Aorta (tissue), 5 donors: ENCODE results near the gene ANKRD49. TPM values are rescaled to one million over a fixed set of nuclear protein-coding genes. Genes with fewer than 3 reads are reported as not detected.

ENCODE experiments used
- ATAC-seq: fragments of 200-7000 bp; cut with Tn5 transposase; one replicate; pipeline ENCODE4 v1.9.1; 2022; ENCODE audit warnings: moderate library complexity; ENCODE audit not compliant: low FRiP score
- DNase-seq, 2 donors: peaks; one replicate each; pipeline ENCODE4 v3.0.0-alpha.2; 2020
- H3K27ac ChIP-seq, 2 donors: one replicate each; pipeline ENCODE4 v1.5.1; 2013; ENCODE audit warnings: low read length in 2 of 2, mild to moderate bottlenecking in 2 of 2, moderate library complexity in 2 of 2, control low read depth in 1 of 2, inconsistent platforms in 1 of 2, low read depth in 1 of 2
- H3K27me3 ChIP-seq, 2 donors: one replicate each; pipeline ENCODE4 v1.6.1; 2013; ENCODE audit warnings: control low read depth in 1 of 2, low read length in 1 of 2, mild to moderate bottlenecking in 1 of 2, moderate library complexity in 1 of 2; ENCODE audit not compliant: insufficient read depth in 2 of 2, control insufficient read depth in 1 of 2
- H3K36me3 ChIP-seq, 2 donors: one replicate each; pipeline ENCODE4 v1.6.1; 2013; ENCODE audit warnings: control low read depth in 1 of 2, low read length in 1 of 2, mild to moderate bottlenecking in 1 of 2; ENCODE audit not compliant: insufficient read depth in 2 of 2, control insufficient read depth in 1 of 2
- H3K4me1 ChIP-seq, 2 donors: one replicate each; pipeline ENCODE4 v1.6.1; 2013; ENCODE audit warnings: low read length in 2 of 2, control low read depth in 1 of 2, mild to moderate bottlenecking in 1 of 2, moderate library complexity in 1 of 2; ENCODE audit not compliant: insufficient read depth in 2 of 2, control insufficient read depth in 1 of 2
- H3K4me3 ChIP-seq, 2 donors: one replicate each; pipeline ENCODE4 v1.5.1; 2013; ENCODE audit warnings: low read length in 2 of 2, control low read depth in 1 of 2, mild to moderate bottlenecking in 1 of 2
- H3K9me3 ChIP-seq: one replicate; pipeline ENCODE4 v1.6.1; 2013; ENCODE audit warnings: mild to moderate bottlenecking, low read length; ENCODE audit not compliant: control insufficient read depth
- WGBS, 2 donors: extraction: QIAGEN DNeasy Blood & Tissue Kit; methylation state at CpG; one replicate each; pipeline ENCODE4 v1.1.7; 2013; 5-methylcytosine and 5-hydroxymethylcytosine counted together
- intact Hi-C, 2 donors: fragments of 100-400 bp; cut with DNase I; formaldehyde crosslinking; loops; one replicate each; pipeline versions ENCODE4 v1.14.2 to v1.15.0; 2022
- polyA plus RNA-seq, 2 donors: library from polyadenylated mRNA; stranded (reverse); fragments of 200-250 nt; gene quantifications; one replicate each; pipeline ENCODE4 v1.2.3, GENCODE V29; 2013
- total RNA-seq, 2 donors: library from RNA; stranded (reverse); fragmentation: NEBNext Ultra II Directional; extraction: Animal tissue kit (Norgen Biotek cat#: 25700); gene quantifications; one replicate each; pipeline ENCODE4 v1.2.1, GENCODE V29; 2021
- donor health status: healthy with polysubstance abuse.
- donor health status: Bipolar disorder and iron deficiency.
- donor health status: DM: no; HTN: no; CAD: no.
- donor health status: DM: no; HTN: no; CAD: no.
- donor health status: DM: yes; HTN: yes; CAD: no.

The ANKRD49 gene
- total and polyA plus RNA-seq, 4 donors, result 8.8 to 26.1 (median 13.5) TPM

DNA sequence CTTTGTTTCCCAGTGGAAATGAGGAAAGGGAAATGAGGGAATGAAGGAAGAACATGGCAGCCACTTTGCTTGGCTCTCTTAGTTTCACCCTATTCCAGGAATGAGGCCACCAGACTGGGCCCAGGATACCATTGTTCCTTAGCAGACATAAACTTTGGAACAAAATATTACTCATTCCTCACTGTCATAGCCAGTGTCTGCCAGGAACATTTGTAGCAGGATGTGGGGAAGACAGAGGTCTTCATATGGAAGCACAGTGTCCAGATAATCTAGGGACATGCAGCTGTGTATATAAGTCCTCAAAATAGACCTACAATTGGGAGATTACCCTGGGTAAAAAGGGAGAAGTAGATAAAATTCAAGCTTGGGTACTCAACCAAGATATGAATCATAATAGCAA lies 34.8 kb downstream of the ANKRD49 start:
- no peak for DNase-seq
- no peak for ATAC-seq
- intact Hi-C loops, result no loop called here
- H3K9me3 ChIP-seq, result peaks cover 1% of the 10 kb centered on the region
- H3K27me3 ChIP-seq, result no peaks in the 10 kb centered on the region
- no peak overlapping the region for H3K27ac ChIP-seq
- H3K4me1 ChIP-seq, result peaks cover 3 to 10% of the 10 kb centered on the region in 2 donors
- H3K4me3 ChIP-seq, result no peak overlapping the region
- no peaks in the 10 kb centered on the region for H3K36me3 ChIP-seq

DNA sequence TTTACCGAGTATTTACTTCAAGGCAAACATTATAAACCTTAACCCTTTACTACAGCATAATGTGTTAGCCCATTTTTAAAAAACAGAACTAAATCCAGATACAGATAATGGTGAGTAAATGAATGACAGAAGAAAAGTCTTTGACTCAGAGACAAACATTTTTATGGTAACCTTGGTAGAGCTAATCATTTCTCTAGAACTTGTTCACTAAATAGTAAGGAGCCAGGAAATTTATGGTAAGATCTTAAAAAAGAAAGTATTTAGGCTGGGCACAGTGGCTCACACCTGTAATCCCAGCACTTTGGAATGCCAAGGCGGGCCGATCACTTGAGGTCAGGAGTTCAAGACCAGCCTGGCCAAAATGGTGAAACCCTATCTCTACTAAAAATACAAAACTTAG lies 38.4 kb downstream of the ANKRD49 start:
- WGBS, 2 donors, result 83 to 90% methylated on average over 3 of the region's 3 CpGs
- DNase-seq (no peak), ATAC-seq (no peak)
- Histone ChIP-seq H3K9me3 (peaks cover 1% of the 10 kb centered on the region), H3K27me3 (no peaks in the 10 kb centered on the region), H3K4me3 (no peak overlapping the region), H3K4me1 (peaks cover 3 to 4% of the 10 kb centered on the region in 2 donors), H3K36me3 (no peaks in the 10 kb centered on the region), H3K27ac (no peak overlapping the region)
- intact Hi-C loops, result no loop called here

DNA sequence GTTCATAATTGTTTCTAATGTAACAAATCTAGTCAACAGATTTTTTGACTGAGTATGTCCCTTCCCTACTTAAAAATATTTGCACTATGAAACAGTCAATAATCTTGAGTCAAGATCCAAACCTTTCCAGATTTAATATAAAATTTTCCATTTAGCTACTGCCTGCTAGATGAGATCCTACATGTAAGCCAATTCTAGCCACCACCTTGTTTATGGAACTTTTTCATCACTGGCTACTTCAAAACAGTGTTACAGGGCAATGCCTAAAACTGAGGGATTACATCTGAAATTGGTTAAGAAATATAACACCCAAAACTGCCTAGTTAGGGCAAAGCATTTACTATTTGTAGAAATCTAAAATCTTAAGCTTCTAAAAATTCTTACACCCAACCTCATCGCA lies 39.4 kb downstream of the ANKRD49 start:
- DNase-seq, result no peak
- Histone ChIP-seq H3K27me3 (no peaks in the 10 kb centered on the region), H3K9me3 (peaks cover 1% of the 10 kb centered on the region), H3K36me3 (no peaks in the 10 kb centered on the region), H3K4me1 (peaks cover 3 to 4% of the 10 kb centered on the region in 2 donors), H3K27ac (peak overlapping the region in 1 of 2 donors; percentile 87), H3K4me3 (no peak overlapping the region)
- no peak for ATAC-seq
- 43 to 54% methylated on average over 1 of the region's 1 CpG for WGBS, 2 donors
- intact Hi-C loops, result no loop called here

DNA sequence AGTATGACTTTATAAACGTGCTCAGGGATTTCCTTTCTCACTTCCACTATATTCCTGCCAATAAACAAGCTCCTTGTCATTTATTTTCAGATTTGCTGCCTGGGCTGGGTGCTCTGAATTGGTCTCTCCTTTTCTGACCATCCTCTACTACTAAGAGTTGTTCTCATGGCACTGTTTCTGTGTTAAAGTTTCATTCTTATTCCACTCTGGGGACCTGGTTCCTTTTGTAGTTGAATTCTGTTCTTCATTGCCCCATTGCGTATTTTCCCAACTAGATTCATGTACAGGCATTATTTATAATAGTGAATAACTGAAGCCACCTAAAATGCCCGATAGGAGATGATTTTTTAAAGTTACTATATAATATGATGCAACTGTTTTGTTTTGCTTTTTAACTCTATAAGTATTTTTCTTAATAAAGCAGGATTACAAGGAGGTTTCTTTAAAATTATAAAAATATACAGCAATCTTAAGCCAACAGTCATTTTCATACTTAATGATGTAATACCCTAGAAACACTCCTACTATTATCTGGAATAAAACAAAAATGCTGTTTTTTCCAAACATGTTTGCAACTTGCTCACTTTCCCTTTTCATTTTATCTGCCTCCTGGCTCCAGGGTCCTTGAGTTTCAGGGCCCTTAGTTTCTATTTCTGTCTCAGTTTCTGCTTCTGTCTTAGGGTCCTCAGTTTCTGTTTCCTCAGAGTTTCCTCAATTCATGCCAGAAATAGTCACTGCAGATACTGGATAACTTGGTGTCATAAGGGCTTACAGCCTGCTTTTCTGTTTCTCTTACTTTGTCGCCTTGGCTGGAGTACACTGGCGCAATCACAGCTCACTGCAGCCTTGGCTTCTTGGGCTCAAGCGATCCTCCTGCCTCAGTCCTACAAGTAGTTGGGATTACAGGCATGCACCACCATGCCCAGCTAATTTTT lies 40.2 kb downstream of the ANKRD49 start:
- peak overlapping the region; percentile 64 to 87 for H3K27ac ChIP-seq

DNA sequence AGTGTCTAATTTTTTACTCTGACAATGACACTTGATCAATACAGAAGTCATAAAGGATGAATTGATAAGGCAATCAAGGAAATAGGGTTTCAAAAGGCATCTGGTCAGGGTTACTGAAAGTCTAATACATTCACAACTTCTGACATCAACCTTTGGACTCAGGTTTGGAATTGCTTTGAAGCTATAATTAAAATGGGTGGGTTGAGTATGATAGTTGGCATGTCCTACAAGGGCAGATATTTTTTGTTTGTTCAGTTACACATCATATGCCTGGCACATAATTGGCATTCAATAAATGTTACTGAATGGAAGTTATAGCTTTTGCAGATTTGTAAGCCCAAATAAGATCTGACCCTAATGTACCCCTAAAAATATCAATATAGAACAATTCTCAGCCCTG lies 42.6 kb downstream of the ANKRD49 start:
- intact Hi-C loops, result no loop called here
- Histone ChIP-seq H3K4me1 (peaks cover 0 to 3% of the 10 kb centered on the region in 2 donors), H3K4me3 (no peak overlapping the region), H3K27ac (no peak overlapping the region), H3K27me3 (no peaks in the 10 kb centered on the region), H3K9me3 (no peaks in the 10 kb centered on the region), H3K36me3 (no peaks in the 10 kb centered on the region)
- ATAC-seq (no peak), DNase-seq (no peak)

More for the DNA sequence above, 40.2 kb downstream of the ANKRD49 start:
- Histone ChIP-seq H3K4me3 (peak overlapping the region in 1 of 2 donors; percentile 11), H3K36me3 (no peaks in the 10 kb centered on the region), H3K9me3 (peaks cover 1% of the 10 kb centered on the region), H3K4me1 (peaks cover 0 to 3% of the 10 kb centered on the region in 2 donors), H3K27me3 (no peaks in the 10 kb centered on the region)
- ATAC-seq, result peak; percentile 75
- DNase-seq, result peak in 1 of 2 donors; percentile 63
- 3 to 5% methylated on average over 6 of the region's 6 CpGs for WGBS, 2 donors
- intact Hi-C loops, result no loop called here

DNA sequence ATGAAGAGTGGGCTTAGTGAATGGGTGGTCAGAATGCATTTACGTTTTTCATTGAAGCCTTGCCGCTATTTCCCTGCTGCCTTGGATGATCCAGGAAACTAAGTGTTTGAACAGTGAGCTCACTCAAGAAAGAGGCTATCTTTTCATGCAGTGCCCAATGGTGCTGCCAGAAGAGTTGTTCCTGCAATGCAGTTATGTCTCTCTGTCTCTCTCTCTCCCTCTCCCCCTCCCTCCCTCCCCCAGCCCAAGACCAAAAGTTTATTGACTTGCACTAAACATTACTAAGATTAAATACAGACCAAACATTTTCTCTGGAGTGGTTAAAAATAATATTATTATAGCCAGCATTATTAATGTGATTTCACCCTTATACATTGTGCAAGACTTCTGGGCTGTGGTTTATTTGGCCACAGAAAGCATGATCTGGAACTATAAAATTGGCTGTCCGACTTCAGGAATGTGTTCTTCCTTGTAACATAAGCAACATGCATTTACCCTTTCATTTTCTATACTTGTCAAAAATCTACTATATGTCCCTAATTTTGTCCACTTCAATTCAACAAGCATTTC lies 43.3 kb downstream of the ANKRD49 start:
- no peak overlapping the region for H3K4me3 ChIP-seq
- DNase-seq (no peak), ATAC-seq (peak; percentile 61)
- no peaks in the 10 kb centered on the region for H3K36me3 ChIP-seq
- peak overlapping the region; percentile 43 to 57 for H3K27ac ChIP-seq
- no peaks in the 10 kb centered on the region for H3K27me3 ChIP-seq
- H3K9me3 ChIP-seq, result no peaks in the 10 kb centered on the region
- WGBS, 2 donors, result 3 to 4% methylated on average over 3 of the region's 3 CpGs
- intact Hi-C loops, result no loop called here
- peaks cover 0 to 3% of the 10 kb centered on the region in 2 donors for H3K4me1 ChIP-seq

DNA sequence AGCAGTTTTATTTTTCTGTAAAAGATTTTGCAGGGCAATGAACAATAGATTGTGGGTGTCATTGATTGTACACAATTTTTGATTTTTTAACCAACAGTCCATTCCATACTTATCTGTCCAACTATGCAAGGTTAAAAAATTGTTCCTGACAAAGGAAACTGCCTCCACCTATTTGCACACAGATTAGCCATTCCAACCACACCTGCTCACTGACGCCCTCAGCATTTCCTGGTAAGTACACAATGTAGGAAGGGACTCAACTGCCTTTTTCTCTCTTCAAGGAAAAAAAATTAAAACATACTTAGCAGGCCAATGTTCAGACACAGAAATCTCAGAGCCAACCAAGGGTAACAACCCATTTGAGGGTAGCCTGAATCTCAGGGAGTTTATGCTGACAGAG lies 45.6 kb downstream of the ANKRD49 start:
- 42 to 82% methylated on average over 1 of the region's 1 CpG for WGBS, 2 donors

DNA sequence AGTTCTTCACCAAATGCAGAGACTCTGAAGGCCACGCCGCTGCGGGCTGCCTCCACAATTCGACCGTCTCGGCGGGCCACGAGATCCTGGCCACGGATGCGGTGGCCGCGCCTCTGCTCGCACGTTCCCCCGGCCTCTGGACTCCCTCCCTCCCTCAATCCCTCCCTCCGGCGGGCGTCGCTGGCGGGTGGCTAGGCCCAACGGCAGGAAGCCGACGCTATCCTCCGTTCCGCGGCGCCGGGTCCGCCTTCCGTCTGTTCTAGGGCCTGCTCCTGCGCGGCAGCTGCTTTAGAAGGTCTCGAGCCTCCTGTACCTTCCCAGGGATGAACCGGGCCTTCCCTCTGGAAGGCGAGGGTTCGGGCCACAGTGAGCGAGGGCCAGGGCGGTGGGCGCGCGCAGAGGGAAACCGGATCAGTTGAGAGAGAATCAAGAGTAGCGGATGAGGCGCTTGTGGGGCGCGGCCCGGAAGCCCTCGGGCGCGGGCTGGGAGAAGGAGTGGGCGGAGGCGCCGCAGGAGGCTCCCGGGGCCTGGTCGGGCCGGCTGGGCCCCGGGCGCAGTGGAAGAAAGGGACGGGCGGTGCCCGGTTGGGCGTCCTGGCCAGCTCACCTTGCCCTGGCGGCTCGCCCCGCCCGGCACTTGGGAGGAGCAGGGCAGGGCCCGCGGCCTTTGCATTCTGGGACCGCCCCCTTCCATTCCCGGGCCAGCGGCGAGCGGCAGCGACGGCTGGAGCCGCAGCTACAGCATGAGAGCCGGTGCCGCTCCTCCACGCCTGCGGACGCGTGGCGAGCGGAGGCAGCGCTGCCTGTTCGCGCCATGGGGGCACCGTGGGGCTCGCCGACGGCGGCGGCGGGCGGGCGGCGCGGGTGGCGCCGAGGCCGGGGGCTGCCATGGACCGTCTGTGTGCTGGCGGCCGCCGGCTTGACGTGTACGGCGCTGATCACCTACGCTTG lies 50.2 kb downstream of the ANKRD49 start, which contains the start of gene FUT4:
FUT4 (plus strand) TSS at position 227 of the 951 bp plus-strand sequence; CDS start at position 440, 213 bp downstream.
- Histone ChIP-seq H3K36me3 (no peaks in the 10 kb centered on the region), H3K4me3 (peak within 1 kb of the TSS; percentile 73 to 87), H3K27me3 (no peaks in the 10 kb centered on the region), H3K9me3 (no peaks in the 10 kb centered on the region), H3K4me1 (peaks cover 0 to 2% of the 10 kb centered on the region in 2 donors), H3K27ac (peak within 1 kb of the TSS; percentile 99 to 100)
- ATAC-seq, result peak; percentile 95
- intact Hi-C loops, result no loop called here
- DNase-seq, result peak; percentile 94 to 95
- 0 to 1% methylated on average over 85 to 109 of the region's 109 CpGs for WGBS, 2 donors

More for the DNA sequence above, 45.6 kb downstream of the ANKRD49 start:
- Histone ChIP-seq H3K9me3 (no peaks in the 10 kb centered on the region), H3K36me3 (no peaks in the 10 kb centered on the region), H3K27me3 (no peaks in the 10 kb centered on the region), H3K4me3 (no peak overlapping the region), H3K4me1 (peaks cover 0 to 3% of the 10 kb centered on the region in 2 donors), H3K27ac (no peak overlapping the region)
- DNase-seq, result no peak
- no peak for ATAC-seq
- intact Hi-C loops, result no loop called here
